GM18951 (cell line): ENCODE measurements around the gene DGAT2.

Experiments used
- POLR2A ChIP-seq: IDR thresholded peaks from 4 replicates; pipeline ENCODE4 v1.6.1; 2011; ENCODE audit warnings: mild to moderate bottlenecking; ENCODE audit not compliant: insufficient read length, insufficient read depth; ENCODE audit errors: extremely low read depth
- in situ Hi-C: fragments of 300-500 bp; cut with MboI; formaldehyde crosslinking; loops from one replicate; pipeline ENCODE4 v1.12.0; 2022; ENCODE audit warnings: low sequenced_read_pairs, mixed read lengths, inconsistent platforms; ENCODE audit not compliant: unreplicated experiment

DGAT2 gene

GRCh38 chr11:75820645-75821044 is 52.1 kb downstream of the DGAT2 start:
- TF ChIP-seq POLR2A, result no peak
- in situ Hi-C loops, result no loop called here

DNA sequence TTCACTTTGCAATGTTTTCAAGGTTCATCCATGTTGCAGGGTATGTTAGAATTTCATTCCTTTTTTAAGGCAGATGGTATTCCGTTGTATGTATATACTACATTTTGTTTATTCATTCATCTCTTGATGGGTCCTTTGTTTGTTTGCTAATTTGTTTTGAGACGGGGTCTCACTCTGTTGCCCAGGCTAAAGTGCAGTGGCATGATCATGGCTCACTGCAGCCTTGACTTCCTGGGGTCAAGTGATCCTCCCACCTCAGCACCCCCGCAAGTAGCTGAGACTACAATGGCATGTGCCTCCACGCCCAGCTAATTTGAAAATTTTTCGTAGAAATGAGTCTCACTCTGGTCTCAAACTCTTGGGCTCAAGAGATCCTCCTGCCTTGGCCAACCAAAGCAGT is 52.6 kb downstream of the DGAT2 start:
- TF ChIP-seq POLR2A, result no peak
- in situ Hi-C loops, result no loop called here

- TF ChIP-seq POLR2A, result no peak
- in situ Hi-C loops, result no loop called here
Measured at GRCh38 chr11:75822541-75822940, 54.0 kb downstream of the DGAT2 start.

DNA sequence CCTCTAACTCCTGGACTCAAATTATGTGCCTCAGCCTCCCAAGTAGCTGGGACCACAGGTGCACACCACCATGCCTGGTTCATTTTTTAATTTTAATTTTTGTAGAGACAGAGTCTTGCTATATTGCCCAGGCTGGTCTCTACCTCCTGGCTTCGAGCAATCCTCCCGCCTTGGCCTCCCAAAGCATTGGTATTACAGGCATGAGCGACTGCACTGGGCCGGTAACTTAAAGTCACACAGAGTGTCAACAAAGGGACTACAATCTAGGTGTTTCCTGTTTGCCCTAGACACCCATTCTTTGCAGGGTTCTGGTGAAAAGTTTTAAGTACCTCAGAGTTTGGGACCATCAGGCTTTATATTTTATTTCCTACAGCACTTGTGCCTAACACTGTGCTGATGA is 54.8 kb downstream of the DGAT2 start:
- in situ Hi-C loops, result no loop called here
- no peak for TF ChIP-seq POLR2A

- no peak for TF ChIP-seq POLR2A
- in situ Hi-C loops, result no loop called here
Measured at GRCh38 chr11:75823946-75824345, 55.4 kb downstream of the DGAT2 start.

DNA sequence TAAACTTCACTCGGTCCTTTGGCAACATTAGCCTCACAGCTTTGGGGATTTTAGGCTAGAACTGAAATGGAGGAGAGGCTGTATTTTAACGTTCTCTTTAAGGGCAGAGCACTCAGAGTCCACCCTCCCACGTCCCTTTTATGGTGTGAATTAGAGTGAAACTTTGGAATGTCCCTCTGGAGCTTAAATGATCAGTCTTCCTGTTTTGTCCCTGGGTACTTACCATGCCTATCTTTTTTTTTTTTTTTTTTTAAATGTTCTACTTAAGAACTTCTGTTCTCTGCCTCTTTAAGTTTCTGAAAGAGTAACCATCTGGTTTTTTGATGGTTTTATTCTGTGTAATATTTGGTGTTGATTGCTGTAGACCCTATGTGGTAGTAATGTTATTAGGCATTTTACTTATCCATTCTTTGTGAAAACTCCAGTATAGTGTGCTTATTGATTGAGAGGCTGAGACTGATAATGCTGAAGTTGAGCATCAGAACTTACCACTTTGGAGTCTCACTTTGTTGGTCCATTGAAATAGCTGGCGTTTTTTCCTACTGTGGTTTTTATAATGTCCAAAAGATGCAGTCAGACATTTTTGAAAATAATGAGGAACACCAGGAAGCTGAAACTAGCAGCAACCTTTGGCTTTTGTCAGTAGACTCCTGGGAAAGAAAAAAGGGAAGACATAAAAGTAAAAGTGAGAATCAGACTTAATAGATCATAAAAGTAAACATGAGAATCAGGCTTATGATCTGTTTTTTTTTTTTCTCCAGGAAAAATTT is 58.1 kb downstream of the DGAT2 start:
- no peak for TF ChIP-seq POLR2A
- in situ Hi-C loops, result no loop called here

- TF ChIP-seq POLR2A, result no peak
- in situ Hi-C loops, result no loop called here
Measured at GRCh38 chr11:75827562-75827961, 59.0 kb downstream of the DGAT2 start.

- no peak for TF ChIP-seq POLR2A
- in situ Hi-C loops, result no loop called here
Measured at GRCh38 chr11:75831915-75832502, 63.4 kb downstream of the DGAT2 start.

DNA sequence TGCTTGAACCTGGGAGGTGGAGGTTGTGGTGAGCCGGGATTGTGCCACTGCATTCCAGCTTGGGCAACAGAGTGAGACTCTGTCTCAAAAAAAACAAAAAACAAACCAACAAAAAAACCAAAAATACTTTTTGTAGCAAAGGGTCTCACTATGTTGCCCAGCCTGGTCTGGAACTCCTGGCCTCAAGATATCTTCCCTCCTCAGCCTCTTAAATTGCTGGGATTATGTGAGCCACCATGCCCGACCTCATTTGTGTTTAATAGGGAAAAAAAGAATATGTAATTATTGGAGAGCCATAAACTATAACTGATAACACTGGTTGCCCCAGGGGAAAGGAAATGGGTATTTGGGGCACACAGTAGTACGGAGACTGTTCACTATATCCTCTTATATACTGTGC is 66.2 kb downstream of the DGAT2 start:
- in situ Hi-C loops, result no loop called here
- TF ChIP-seq POLR2A, result no peak

DNA sequence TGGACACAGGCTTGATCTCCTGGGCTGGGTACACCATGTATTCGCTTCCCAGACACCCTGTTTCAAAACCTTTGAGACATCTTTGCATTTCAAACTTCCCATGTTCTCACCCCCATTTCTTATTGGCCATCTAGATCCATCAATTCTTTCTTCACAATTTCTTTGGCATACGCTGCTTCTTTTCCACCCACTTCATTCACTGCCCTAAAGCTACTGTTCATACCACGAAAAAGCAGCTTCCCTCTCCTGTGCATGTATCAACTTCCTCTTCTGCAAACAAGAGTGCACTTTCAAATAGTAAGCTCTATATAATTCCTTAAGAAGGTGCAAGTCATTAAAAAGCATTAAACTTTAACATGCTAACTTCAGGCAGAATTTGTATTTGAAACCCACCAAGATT is 67.8 kb downstream of the DGAT2 start:
- in situ Hi-C loops, result no loop called here
- TF ChIP-seq POLR2A, result no peak

GRCh38 chr11:75839851-75840250 is 71.3 kb downstream of the DGAT2 start:
- in situ Hi-C loops, result no loop called here
- no peak for TF ChIP-seq POLR2A

DNA sequence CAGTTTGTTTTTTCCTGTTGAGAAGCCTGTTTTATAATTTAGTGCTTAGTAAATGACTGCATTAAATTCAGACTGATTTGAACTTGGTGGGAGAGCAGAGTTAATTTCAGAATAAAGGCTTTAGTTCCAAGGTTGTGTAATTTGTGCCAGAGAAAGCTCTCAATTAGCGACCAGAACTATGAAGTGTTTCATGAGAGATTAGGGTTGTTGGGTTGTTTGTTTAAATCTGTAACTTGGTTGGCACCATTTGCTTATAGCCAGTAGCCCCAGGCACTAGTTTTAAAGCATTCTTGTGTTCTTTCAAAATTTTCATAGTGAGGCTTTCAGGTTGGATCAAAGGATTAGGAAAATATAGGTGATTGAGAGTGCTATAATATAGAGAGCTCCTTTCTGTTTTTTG is 71.9 kb downstream of the DGAT2 start:
- in situ Hi-C loops, result no loop called here
- TF ChIP-seq POLR2A, result no peak

DNA sequence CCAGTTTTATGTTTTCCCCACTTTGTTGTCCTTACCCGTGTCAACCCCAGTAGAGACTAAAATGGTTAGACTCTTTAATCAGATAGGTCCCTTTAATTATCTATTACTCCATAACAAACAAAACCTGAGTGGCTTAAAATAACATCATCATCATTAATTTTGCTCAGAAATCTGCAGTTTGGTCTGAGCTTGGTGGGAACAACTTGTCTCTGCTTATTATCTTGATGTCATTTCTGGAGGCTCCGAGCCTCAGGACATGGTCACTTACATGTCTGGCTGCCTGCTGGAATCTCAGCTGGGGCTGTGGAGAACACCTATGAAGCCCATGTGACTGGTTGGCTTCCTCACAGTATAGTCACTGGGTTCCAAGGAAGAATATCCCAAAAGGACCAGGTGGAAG is 73.2 kb downstream of the DGAT2 start:
- TF ChIP-seq POLR2A, result no peak
- in situ Hi-C loops, result no loop called here

GRCh38 chr11:75845324-75845723 is 76.7 kb downstream of the DGAT2 start:
- no peak for TF ChIP-seq POLR2A
- in situ Hi-C loops, result no loop called here

DNA sequence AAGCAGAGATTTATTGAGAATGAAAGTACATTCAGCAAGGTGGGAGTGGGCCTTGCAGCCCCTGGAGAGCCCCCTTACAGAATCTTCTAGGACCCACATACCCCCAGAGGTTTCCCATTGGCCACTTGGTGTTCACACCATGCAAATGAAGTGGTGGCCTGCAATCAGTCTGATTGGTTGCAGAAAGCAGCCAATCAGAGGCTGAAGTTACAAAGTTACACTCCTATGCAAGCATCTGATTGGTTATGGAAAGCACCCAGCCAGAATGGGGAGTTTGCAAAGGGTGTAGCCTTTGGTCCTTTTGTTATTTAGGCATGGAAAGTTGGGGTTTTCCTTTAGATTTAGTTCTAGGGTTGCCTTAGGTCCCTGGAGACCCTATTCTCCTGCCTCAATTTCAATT is 81.3 kb downstream of the DGAT2 start:
- TF ChIP-seq POLR2A, result no peak
- in situ Hi-C loops, result no loop called here

DNA sequence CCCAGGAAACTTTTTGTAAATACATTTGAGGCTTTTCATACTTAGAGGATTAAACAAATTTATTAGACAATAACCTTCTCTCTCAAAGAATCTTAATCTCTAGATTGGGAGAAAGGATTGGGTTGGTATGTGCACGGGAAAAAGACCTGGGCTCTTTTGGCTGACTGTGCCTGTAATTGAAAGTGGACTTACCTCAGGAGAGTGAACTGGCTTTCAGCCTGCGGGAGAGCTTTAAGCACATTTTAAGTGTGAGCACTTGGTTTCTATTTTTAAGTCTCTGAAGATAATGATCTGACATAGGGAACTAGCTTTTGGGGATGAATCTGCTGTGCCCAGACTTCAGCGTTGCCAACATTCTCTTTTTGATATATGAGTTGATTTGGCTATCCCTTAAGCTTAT is 82.2 kb downstream of the DGAT2 start:
- no peak for TF ChIP-seq POLR2A
- in situ Hi-C loops, result no loop called here
